ENCODE data around the gene ARHGDIB. TPM values are rescaled to one million over a fixed set of nuclear protein-coding genes. Genes with fewer than 3 reads are reported as not detected.

The ARHGDIB gene
- total and polyA plus RNA-seq, 7 donors = 23.9 to 44.0 (median 32.4) TPM

GRCh38 chr12:14920475-14921126 is 40.8 kb downstream of the ARHGDIB start:
- 75 to 84% (median 79%) methylated on average over 7 of the region's 7 CpGs for WGBS, 3 donors
- intact Hi-C loops (cut with DNase I) = loop anchor here in 1 of 2 donors (10.0 kb wide), 1 partner anchor 856 kb away; no protein-coding TSS in a partner anchor
- Histone ChIP-seq H3K27me3 (ENCODE audit: insufficient read depth in 3 of 3, low read length in 2 of 3) (no peaks in the 10 kb centered on the region), H3K36me3 (ENCODE audit: insufficient read depth in 1 of 2, low read depth in 1 of 2) (no peaks in the 10 kb centered on the region), H3K9me3 (no peaks in the 10 kb centered on the region), H3K4me3 (no peak overlapping the region), H3K4me1 (no peaks in the 10 kb centered on the region), H3K27ac (no peak overlapping the region)
- no peak for ATAC-seq
- no peak for DNase-seq
- TF ChIP-seq, protein P1, sequence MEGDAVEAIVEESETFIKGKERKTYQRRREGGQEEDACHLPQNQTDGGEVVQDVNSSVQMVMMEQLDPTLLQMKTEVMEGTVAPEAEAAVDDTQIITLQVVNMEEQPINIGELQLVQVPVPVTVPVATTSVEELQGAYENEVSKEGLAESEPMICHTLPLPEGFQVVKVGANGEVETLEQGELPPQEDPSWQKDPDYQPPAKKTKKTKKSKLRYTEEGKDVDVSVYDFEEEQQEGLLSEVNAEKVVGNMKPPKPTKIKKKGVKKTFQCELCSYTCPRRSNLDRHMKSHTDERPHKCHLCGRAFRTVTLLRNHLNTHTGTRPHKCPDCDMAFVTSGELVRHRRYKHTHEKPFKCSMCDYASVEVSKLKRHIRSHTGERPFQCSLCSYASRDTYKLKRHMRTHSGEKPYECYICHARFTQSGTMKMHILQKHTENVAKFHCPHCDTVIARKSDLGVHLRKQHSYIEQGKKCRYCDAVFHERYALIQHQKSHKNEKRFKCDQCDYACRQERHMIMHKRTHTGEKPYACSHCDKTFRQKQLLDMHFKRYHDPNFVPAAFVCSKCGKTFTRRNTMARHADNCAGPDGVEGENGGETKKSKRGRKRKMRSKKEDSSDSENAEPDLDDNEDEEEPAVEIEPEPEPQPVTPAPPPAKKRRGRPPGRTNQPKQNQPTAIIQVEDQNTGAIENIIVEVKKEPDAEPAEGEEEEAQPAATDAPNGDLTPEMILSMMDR (IDR thresholded peaks at IDR 0.05) = no peak

DNA sequence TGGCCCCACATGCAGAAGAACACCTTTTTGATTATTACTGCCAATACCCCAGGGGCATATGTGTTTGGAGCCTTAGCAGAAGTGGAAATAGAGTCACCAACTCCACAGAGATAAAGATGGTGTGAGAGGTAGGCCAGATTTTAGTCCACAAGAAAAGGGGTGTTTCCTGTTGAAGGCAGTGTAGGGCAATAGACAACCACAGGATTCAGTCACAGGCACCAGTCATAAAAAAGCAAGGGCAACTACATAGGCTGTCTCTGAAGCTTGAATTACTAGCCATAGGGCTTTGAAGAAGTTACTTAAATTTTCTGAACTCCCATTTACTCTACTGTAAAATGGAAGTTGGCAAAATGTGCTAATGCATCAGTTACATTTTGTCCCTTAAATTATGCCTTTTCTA is 41.9 kb downstream of the ARHGDIB start:
- no peaks in the 10 kb centered on the region for H3K4me1 ChIP-seq
- H3K4me3 ChIP-seq = no peak overlapping the region
- no peak for ATAC-seq
- no peak overlapping the region for H3K27ac ChIP-seq
- no peaks in the 10 kb centered on the region for H3K36me3 ChIP-seq (ENCODE audit: insufficient read depth in 1 of 2, low read depth in 1 of 2)
- intact Hi-C loops (cut with DNase I) = no loop called here
- no peak for DNase-seq
- TF ChIP-seq, protein P1 (IDR thresholded peaks at IDR 0.05) = no peak
- no peaks in the 10 kb centered on the region for H3K9me3 ChIP-seq
- no peaks in the 10 kb centered on the region for H3K27me3 ChIP-seq (ENCODE audit: insufficient read depth in 3 of 3, low read length in 2 of 3)

DNA sequence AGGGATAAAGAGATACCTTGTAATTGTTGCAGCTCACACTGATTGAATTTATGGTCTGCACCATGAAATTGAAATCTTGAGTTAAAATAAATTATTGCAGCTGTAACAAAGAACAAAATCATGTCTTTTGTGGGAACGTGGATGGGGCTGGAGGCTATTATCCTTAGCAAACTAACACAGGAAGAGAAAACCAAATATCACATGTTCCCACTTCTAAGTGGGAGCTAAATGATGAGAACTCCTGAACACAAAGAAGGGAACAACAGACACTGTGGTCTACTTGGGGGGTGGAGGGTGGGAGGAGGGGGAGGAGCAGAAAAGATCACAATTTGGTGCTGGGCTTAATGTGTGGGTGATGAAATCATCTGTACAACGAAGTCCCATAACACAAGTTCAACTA is 45.7 kb downstream of the ARHGDIB start:
- Histone ChIP-seq H3K4me3 (no peak overlapping the region), H3K4me1 (no peaks in the 10 kb centered on the region), H3K27me3 (ENCODE audit: insufficient read depth in 3 of 3, low read length in 2 of 3) (no peaks in the 10 kb centered on the region), H3K36me3 (ENCODE audit: insufficient read depth in 1 of 2, low read depth in 1 of 2) (no peaks in the 10 kb centered on the region), H3K27ac (no peak overlapping the region), H3K9me3 (no peaks in the 10 kb centered on the region)
- TF ChIP-seq, protein P1 (IDR thresholded peaks at IDR 0.05) = no peak
- WGBS, 3 donors = 34 to 38% (median 37%) methylated on average over 2 of the region's 2 CpGs
- intact Hi-C loops (cut with DNase I) = no loop called here
- DNase-seq = no peak
- no peak for ATAC-seq

DNA sequence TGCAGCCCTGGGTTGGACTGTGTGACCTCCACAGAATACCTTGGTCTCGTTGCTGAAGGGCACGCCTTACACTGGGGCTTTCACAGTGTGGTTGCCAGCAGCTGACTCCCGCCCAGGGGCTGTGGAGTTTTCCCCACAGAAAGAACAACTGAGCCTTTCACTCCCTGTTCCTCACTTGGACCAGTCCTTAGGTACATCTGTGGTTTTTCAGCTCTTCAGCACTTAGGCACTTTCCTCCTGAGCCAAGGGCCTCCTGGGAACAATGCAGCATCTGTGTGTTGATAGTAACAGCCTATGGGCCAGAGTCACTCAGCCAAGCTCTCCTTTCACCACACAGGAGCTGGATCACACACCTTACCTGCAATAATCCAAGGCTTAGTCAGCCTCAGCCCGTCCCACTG is 48.0 kb downstream of the ARHGDIB start:
- H3K36me3 ChIP-seq (ENCODE audit: insufficient read depth in 1 of 2, low read depth in 1 of 2) = no peaks in the 10 kb centered on the region
- no peaks in the 10 kb centered on the region for H3K27me3 ChIP-seq (ENCODE audit: insufficient read depth in 3 of 3, low read length in 2 of 3)
- no peak for ATAC-seq
- DNase-seq = no peak
- TF ChIP-seq, protein P1 (IDR thresholded peaks at IDR 0.05) = no peak
- WGBS, 3 donors = 40 to 54% (median 50%) methylated on average over 4 of the region's 4 CpGs
- H3K4me1 ChIP-seq = no peaks in the 10 kb centered on the region
- H3K9me3 ChIP-seq = no peaks in the 10 kb centered on the region
- no peak overlapping the region for H3K27ac ChIP-seq
- intact Hi-C loops (cut with DNase I) = no loop called here
- H3K4me3 ChIP-seq = no peak overlapping the region

DNA sequence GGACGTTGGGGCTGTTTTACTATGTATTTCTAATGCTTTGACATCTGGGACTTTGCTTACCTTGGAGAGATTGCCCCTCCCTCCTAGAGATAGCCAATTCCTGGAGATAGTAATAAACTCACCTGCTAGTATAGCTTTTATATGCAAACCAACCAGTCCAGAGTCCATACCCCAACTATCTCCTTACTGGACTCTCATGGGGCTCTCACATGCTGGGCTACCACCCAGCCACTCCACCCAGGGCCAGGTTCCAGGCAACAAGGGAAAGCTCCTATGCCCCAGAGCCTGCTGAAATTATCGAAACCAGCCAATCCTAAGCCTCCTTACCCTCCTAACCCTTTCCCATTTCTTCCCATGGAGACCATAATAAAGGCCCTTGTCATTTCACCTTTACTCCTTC is 50.3 kb downstream of the ARHGDIB start:
- Histone ChIP-seq H3K27me3 (ENCODE audit: insufficient read depth in 3 of 3, low read length in 2 of 3) (no peaks in the 10 kb centered on the region), H3K4me3 (no peak overlapping the region), H3K9me3 (no peaks in the 10 kb centered on the region), H3K36me3 (ENCODE audit: insufficient read depth in 1 of 2, low read depth in 1 of 2) (no peaks in the 10 kb centered on the region), H3K4me1 (no peaks in the 10 kb centered on the region), H3K27ac (no peak overlapping the region)
- intact Hi-C loops (cut with DNase I) = no loop called here
- TF ChIP-seq, protein P1 (IDR thresholded peaks at IDR 0.05) = no peak
- ATAC-seq = no peak
- DNase-seq = no peak
- WGBS, 3 donors = 25 to 88% (median 62%) methylated on average over 2 of the region's 2 CpGs
